Transverse colon (tissue), 4 donors: Measurements from ENCODE around the gene IGSF22. TPM values are rescaled to one million over a fixed set of nuclear protein-coding genes. Genes with fewer than 3 reads are reported as not detected.

Source experiments
- DNase-seq: peaks from one replicate; pipeline ENCODE4 v3.0.0-alpha.2; 2019
- H3K27ac ChIP-seq, 4 donors: fragments of 200-600 bp; sonication (generic); 2 replicates each; pipeline ENCODE4 v1.5.1; 2016 to 2018; ENCODE audit warnings: inconsistent platforms in 4 of 4
- H3K27me3 ChIP-seq: fragments of 200-600 bp; sonication (generic); 2 replicates; pipeline ENCODE4 v1.5.1; 2017; ENCODE audit warnings: inconsistent platforms
- H3K36me3 ChIP-seq, 4 donors: fragments of 200-600 bp; sonication (generic); 2 replicates each; pipeline ENCODE4 v1.5.1; 2017 to 2019; ENCODE audit warnings: inconsistent platforms in 4 of 4
- H3K4me1 ChIP-seq, 4 donors: fragments of 200-600 bp; sonication (generic); 2 replicates each; pipeline ENCODE4 v1.5.1; 2017 to 2020; ENCODE audit warnings: inconsistent platforms in 4 of 4
- H3K4me3 ChIP-seq, 4 donors: fragments of 200-600 bp; sonication (generic); 1 replicate in 1 of 4; 2 replicates in 3 of 4; pipeline versions ENCODE4 v1.5.1 to v1.6.1; 2017 to 2019; ENCODE audit warnings: inconsistent platforms in 4 of 4
- H3K9me3 ChIP-seq, 2 donors: fragments of 200-600 bp; sonication (generic); 2 replicates each; pipeline ENCODE4 v1.5.1; 2017 to 2019; ENCODE audit warnings: inconsistent platforms in 2 of 2
- EP300 ChIP-seq: sonication (generic); formaldehyde crosslinking; IDR thresholded peaks from one replicate; pipeline ENCODE4 v1.6.1; 2017; ENCODE audit warnings: antibody characterized with exemption, low read depth
- POLR2A ChIP-seq: fragments of 450-650 bp; IDR thresholded peaks from one replicate; pipeline ENCODE4 v1.6.1; 2016; ENCODE audit warnings: antibody characterized with exemption, mild to moderate bottlenecking, moderate library complexity
- POLR2AphosphoS5 ChIP-seq, 3 donors: sonication (generic); formaldehyde crosslinking; IDR thresholded peaks; one replicate each; pipeline ENCODE4 v1.6.1; 2016; ENCODE audit warnings: antibody characterized with exemption in 3 of 3
- WGBS, 2 donors: methylation state at CpG; one replicate each; pipeline ENCODE4 v1.1.5; 2018; ENCODE audit warnings: low coverage in 1 of 2; 5-methylcytosine and 5-hydroxymethylcytosine counted together
- in situ Hi-C, 4 donors: fragments of 200-750 bp; cut with MboI; loops; one replicate each; pipeline versions ENCODE4 v1.15.0 to v1.15.1; 2017; ENCODE audit warnings: low sequenced_read_pairs in 3 of 4, low pct_ligation_motif_present in 1 of 4, low pct_unique_long_range_greater_than_20kb in 1 of 4
- intact Hi-C: fragments of 100-400 bp; cut with DNase I; formaldehyde crosslinking; loops from one replicate; pipeline ENCODE4 v1.15.1; 2023; ENCODE audit warnings: low total_unique reads
- total RNA-seq, 4 donors: library from RNA; depleted of rRNA; stranded (reverse); fragments of >200 nt; gene quantifications; one replicate each; pipeline ENCODE4 v1.1.0, GENCODE V29; 2016
- TF ChIP-seq, protein P1 (sequence below), 5 experiments: fragments of 200-600 bp in 3 of 5; fragments of 450-650 bp in 2 of 5; sonication (generic) in 3 of 5; IDR thresholded peaks; 1 replicate in 2 of 5; 2 replicates in 3 of 5; pipeline ENCODE4 v1.5.1; 2016 to 2017; ENCODE audit warnings: antibody characterized with exemption in 5 of 5, inconsistent platforms in 3 of 5, mild to moderate bottlenecking in 2 of 5, moderate library complexity in 1 of 5

IGSF22 gene
- total RNA-seq, 4 donors from 2014 or later: 0.16 TPM; not detected in 3

DNA sequence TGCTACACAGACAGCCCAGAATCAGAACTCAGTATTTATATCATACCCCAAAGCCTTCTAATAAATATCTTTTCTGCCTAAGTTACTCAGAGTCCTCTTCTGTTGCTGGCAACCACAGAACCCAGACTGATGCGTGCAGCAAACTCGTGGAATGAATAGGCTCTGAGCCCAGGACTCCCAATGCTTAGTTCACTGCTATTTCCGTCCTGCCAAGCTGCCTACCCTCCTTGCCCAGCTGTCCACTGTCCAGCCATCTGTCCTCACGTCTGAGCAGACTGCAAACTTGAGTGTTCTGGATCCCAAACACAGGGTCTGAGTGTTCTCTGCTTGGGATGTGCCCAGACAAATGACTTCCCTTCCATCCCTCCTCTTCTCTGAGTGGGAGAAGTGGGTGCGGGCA is 46.2 kb upstream of the IGSF22 start:
- WGBS, 2 donors: 54% methylated on average over 5 of the region's 5 CpGs; no CpG with 5 or more reads in 1 of the 2 donors
- H3K4me1 ChIP-seq: peaks cover 0 to 3% (median 0%) of the 10 kb centered on the region in 4 donors
- H3K4me3 ChIP-seq: no peak overlapping the region
- no peaks in the 10 kb centered on the region for H3K9me3 ChIP-seq
- H3K36me3 ChIP-seq: no peaks in the 10 kb centered on the region
- DNase-seq: no peak
- TF ChIP-seq POLR2AphosphoS5 (IDR thresholded peaks at IDR 0.05): no peak
- TF ChIP-seq, protein P1, sequence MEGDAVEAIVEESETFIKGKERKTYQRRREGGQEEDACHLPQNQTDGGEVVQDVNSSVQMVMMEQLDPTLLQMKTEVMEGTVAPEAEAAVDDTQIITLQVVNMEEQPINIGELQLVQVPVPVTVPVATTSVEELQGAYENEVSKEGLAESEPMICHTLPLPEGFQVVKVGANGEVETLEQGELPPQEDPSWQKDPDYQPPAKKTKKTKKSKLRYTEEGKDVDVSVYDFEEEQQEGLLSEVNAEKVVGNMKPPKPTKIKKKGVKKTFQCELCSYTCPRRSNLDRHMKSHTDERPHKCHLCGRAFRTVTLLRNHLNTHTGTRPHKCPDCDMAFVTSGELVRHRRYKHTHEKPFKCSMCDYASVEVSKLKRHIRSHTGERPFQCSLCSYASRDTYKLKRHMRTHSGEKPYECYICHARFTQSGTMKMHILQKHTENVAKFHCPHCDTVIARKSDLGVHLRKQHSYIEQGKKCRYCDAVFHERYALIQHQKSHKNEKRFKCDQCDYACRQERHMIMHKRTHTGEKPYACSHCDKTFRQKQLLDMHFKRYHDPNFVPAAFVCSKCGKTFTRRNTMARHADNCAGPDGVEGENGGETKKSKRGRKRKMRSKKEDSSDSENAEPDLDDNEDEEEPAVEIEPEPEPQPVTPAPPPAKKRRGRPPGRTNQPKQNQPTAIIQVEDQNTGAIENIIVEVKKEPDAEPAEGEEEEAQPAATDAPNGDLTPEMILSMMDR (IDR thresholded peaks at IDR 0.05): no peak
- TF ChIP-seq POLR2A: no peak
- no peak for TF ChIP-seq EP300
- no peaks in the 10 kb centered on the region for H3K27me3 ChIP-seq
- in situ Hi-C loops: no loop called here
- intact Hi-C loops: no loop called here
- no peak overlapping the region for H3K27ac ChIP-seq

- in situ Hi-C loops: no loop called here
- WGBS, 2 donors: 71 to 83% methylated on average over 8 to 13 of the region's 13 CpGs
- no peak overlapping the region for H3K4me3 ChIP-seq
- no peaks in the 10 kb centered on the region for H3K27me3 ChIP-seq
- DNase-seq: no peak
- H3K4me1 ChIP-seq: peaks cover 0 to 3% (median 0%) of the 10 kb centered on the region in 4 donors
- no peak overlapping the region for H3K27ac ChIP-seq
- TF ChIP-seq POLR2AphosphoS5 (IDR thresholded peaks at IDR 0.05) (no peak), POLR2A (no peak), EP300 (no peak)
- TF ChIP-seq, protein P1 (IDR thresholded peaks at IDR 0.05): no peak
- no peaks in the 10 kb centered on the region for H3K9me3 ChIP-seq
- intact Hi-C loops: no loop called here
- no peaks in the 10 kb centered on the region for H3K36me3 ChIP-seq
Observed at GRCh38 chr11:18771266-18772035, 45.5 kb upstream of the IGSF22 start.

DNA sequence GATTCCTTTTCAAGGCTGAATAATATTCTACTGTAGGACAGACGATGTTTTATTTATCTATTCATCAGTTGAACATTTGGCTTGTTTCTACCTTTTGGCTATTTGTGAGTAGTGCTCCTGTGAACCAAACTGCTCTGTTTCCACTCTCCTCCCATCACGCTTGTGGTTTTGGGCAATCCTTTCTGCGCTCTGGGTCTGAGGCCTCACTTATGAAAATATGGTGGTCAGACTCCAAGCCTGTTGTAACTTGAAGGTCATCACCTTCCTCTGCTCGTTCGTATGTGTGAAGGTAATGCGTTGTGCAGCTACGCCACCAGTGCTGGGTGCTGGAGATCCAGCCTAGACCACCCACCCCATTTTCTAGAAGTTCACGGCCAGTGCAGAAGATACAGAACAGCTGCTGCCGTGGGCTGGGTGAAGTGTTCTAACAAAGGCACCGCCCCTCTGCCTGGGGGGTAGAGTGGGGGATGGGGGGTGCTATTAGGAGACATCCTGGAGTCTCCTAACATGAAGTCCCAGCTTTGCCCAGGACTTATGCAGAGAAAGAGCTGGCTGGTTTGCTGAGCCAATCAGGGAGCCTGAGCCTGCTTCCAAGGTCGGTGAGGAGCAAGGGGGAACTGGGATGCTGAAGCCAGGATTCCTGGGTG is 44.6 kb upstream of the IGSF22 start:
- 67 to 68% methylated on average over 8 to 11 of the region's 11 CpGs for WGBS, 2 donors
- in situ Hi-C loops: no loop called here
- no peaks in the 10 kb centered on the region for H3K27me3 ChIP-seq
- no peak for DNase-seq
- no peak overlapping the region for H3K4me3 ChIP-seq
- no peaks in the 10 kb centered on the region for H3K36me3 ChIP-seq
- H3K27ac ChIP-seq: no peak overlapping the region
- TF ChIP-seq POLR2AphosphoS5 (IDR thresholded peaks at IDR 0.05) (no peak), EP300 (no peak), POLR2A (no peak)
- TF ChIP-seq, protein P1 (IDR thresholded peaks at IDR 0.05): no peak
- no peaks in the 10 kb centered on the region for H3K9me3 ChIP-seq
- peaks cover 0 to 3% (median 0%) of the 10 kb centered on the region in 4 donors for H3K4me1 ChIP-seq
- intact Hi-C loops: no loop called here

GRCh38 chr11:18769802-18770456 is 43.9 kb upstream of the IGSF22 start:
- H3K27ac ChIP-seq: no peak overlapping the region
- 27 to 46% methylated on average over 4 to 8 of the region's 8 CpGs for WGBS, 2 donors
- H3K9me3 ChIP-seq: no peaks in the 10 kb centered on the region
- peaks cover 0 to 3% (median 0%) of the 10 kb centered on the region in 4 donors for H3K4me1 ChIP-seq
- intact Hi-C loops: no loop called here
- TF ChIP-seq EP300: no peak
- TF ChIP-seq, protein P1 (IDR thresholded peaks at IDR 0.05): no peak
- TF ChIP-seq POLR2A: no peak
- TF ChIP-seq POLR2AphosphoS5 (IDR thresholded peaks at IDR 0.05): no peak
- peak; percentile 52 for DNase-seq
- in situ Hi-C loops: no loop called here
- no peaks in the 10 kb centered on the region for H3K27me3 ChIP-seq
- H3K4me3 ChIP-seq: no peak overlapping the region
- no peaks in the 10 kb centered on the region for H3K36me3 ChIP-seq
